Activated T-helper 17 cell treated with anti-CD3 and anti-CD28 coated beads, Interleukin-2, amount 50 U/mL, for 72 hours (primary cell): Measurements from ENCODE around the gene ST14. TPM values are rescaled to one million over a fixed set of nuclear protein-coding genes. Genes with fewer than 3 reads are reported as not detected.

Experiments used
- ATAC-seq: fragments of 150-1000 bp; cut with Tn5 transposase; replicated peaks from 2 replicates; pipeline ENCODE4 v1.10.0; 2021; ENCODE audit warnings: mild to moderate bottlenecking, moderate library complexity
- H3K27ac Mint-ChIP-seq: one replicate; pipeline ENCODE4 v1.8.0; 2022; ENCODE audit warnings: mixed read lengths
- H3K27me3 Mint-ChIP-seq: one replicate; pipeline ENCODE4 v1.8.0; 2022; ENCODE audit warnings: mixed read lengths
- H3K36me3 Mint-ChIP-seq: one replicate; pipeline ENCODE4 v1.8.0; 2022; ENCODE audit warnings: low read depth, mild to moderate bottlenecking, mixed read lengths
- H3K4me1 Mint-ChIP-seq: one replicate; pipeline ENCODE4 v1.8.0; 2022; ENCODE audit warnings: mixed read lengths
- H3K4me3 Mint-ChIP-seq: one replicate; pipeline ENCODE4 v1.8.0; 2022; ENCODE audit warnings: mild to moderate bottlenecking, mixed read lengths
- H3K9me3 Mint-ChIP-seq: one replicate; pipeline ENCODE4 v1.8.0; 2022; ENCODE audit warnings: mixed read lengths
- total RNA-seq, 2 donors: library from RNA; stranded (reverse); gene quantifications; one replicate each; pipeline ENCODE4 v1.2.3, GENCODE V29; 2022

Gene ST14
- total RNA-seq, 2 donors from 2014 or later, result 0.09 TPM; not detected in 1

DNA sequence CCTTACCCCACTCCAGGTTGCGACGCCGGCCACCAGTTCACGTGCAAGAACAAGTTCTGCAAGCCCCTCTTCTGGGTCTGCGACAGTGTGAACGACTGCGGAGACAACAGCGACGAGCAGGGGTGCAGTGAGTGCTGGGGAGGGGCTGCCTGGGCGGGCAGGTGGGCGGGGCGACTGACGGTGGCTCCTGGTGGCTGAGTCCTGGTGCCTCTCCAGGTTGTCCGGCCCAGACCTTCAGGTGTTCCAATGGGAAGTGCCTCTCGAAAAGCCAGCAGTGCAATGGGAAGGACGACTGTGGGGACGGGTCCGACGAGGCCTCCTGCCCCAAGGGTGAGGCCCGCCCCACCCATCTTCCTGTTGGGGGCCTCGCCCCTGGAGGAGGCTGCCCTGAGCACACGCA lies 38.7 kb downstream of the ST14 start:
- no peak for ATAC-seq
- H3K4me3 Mint-ChIP-seq, result no peak overlapping the region
- H3K27ac Mint-ChIP-seq, result no peak overlapping the region
- H3K4me1 Mint-ChIP-seq, result no peaks in the 10 kb centered on the region
- H3K36me3 Mint-ChIP-seq, result no peaks in the 10 kb centered on the region
- H3K27me3 Mint-ChIP-seq, result no peaks in the 10 kb centered on the region
- no peaks in the 10 kb centered on the region for H3K9me3 Mint-ChIP-seq

DNA sequence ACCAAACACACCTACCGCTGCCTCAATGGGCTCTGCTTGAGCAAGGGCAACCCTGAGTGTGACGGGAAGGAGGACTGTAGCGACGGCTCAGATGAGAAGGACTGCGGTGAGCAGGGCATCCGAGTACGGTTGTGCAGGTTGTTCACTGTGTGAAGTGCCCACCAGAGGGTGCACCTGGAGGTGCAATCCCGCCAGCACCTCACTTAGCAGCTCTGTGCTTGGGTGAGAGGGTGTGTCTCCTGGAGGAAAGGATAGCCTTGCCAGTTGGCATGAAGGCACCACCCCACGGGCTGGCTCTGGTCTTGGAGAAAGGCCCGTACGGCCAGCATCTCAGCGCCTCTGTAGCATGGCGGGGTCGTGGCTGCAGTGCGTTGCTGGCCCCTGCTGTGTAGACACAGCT lies 39.4 kb downstream of the ST14 start:
- Mint-ChIP-seq H3K27ac (no peak overlapping the region), H3K4me3 (no peak overlapping the region), H3K9me3 (no peaks in the 10 kb centered on the region), H3K27me3 (no peaks in the 10 kb centered on the region), H3K36me3 (no peaks in the 10 kb centered on the region), H3K4me1 (no peaks in the 10 kb centered on the region)
- ATAC-seq, result no peak

- no peaks in the 10 kb centered on the region for H3K36me3 Mint-ChIP-seq
Measured at GRCh38 chr11:130199792-130200191, 40.2 kb downstream of the ST14 start.

GRCh38 chr11:130201026-130201425 lies 41.4 kb downstream of the ST14 start:
- Mint-ChIP-seq H3K9me3 (no peaks in the 10 kb centered on the region), H3K27ac (no peak overlapping the region), H3K36me3 (no peaks in the 10 kb centered on the region), H3K4me1 (no peaks in the 10 kb centered on the region), H3K4me3 (no peak overlapping the region), H3K27me3 (no peaks in the 10 kb centered on the region)
- no peak for ATAC-seq

More at GRCh38 chr11:130199792-130200191, 40.2 kb downstream of the ST14 start:
- no peak overlapping the region for H3K4me3 Mint-ChIP-seq
- no peak overlapping the region for H3K27ac Mint-ChIP-seq
- no peaks in the 10 kb centered on the region for H3K4me1 Mint-ChIP-seq
- no peak for ATAC-seq
- no peaks in the 10 kb centered on the region for H3K9me3 Mint-ChIP-seq
- H3K27me3 Mint-ChIP-seq, result no peaks in the 10 kb centered on the region

- Mint-ChIP-seq H3K4me1 (no peaks in the 10 kb centered on the region), H3K27ac (no peak overlapping the region), H3K9me3 (no peaks in the 10 kb centered on the region), H3K4me3 (no peak overlapping the region), H3K36me3 (no peaks in the 10 kb centered on the region), H3K27me3 (no peaks in the 10 kb centered on the region)
- no peak for ATAC-seq
Measured at GRCh38 chr11:130202009-130202817, 42.6 kb downstream of the ST14 start.

DNA sequence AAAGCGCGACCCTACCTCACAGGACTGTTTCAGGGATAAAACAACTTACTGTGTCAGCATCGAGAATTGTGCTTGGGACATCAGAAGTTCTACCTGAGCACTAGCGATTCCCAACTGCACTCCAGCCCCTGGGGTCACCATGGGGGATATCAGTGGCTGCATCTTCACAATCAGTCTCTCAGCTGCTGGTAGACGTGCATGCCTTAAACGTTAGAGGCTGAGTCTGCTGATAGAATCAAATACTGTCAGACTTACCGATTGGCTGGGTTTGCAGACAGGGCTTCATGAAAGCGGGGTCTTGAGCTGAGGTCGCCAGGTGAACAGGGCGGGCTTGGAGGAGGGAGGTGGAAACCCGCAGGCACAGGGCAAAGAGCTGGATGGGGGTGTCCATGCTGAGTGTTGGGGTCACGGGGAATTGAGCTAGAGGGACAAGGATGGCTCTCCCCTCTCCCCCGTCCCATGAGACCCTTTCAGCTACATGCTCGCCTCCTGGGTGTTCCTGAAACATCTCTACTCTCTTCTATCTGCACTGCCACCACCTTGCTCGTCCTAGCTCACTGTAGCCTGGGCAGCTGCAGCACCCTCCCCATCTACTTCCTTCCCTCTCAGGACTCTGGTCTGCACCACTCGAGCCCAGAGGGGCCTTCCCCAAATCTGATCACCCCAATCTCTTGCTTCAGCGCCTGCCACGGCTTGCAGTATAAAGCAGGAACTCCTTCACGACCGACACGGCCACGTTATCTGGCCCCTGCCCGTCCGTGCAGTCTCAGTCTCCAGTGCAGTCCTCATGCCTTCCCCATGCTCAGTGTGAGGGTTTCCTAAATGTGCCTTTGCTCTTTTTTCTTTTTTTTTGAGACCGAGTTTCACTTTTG lies 43.5 kb downstream of the ST14 start:
- ATAC-seq, result no peak
- H3K9me3 Mint-ChIP-seq, result no peaks in the 10 kb centered on the region
- H3K36me3 Mint-ChIP-seq, result no peaks in the 10 kb centered on the region
- H3K4me1 Mint-ChIP-seq, result no peaks in the 10 kb centered on the region
- H3K27me3 Mint-ChIP-seq, result no peaks in the 10 kb centered on the region
- H3K4me3 Mint-ChIP-seq, result no peak overlapping the region
- H3K27ac Mint-ChIP-seq, result no peak overlapping the region

DNA sequence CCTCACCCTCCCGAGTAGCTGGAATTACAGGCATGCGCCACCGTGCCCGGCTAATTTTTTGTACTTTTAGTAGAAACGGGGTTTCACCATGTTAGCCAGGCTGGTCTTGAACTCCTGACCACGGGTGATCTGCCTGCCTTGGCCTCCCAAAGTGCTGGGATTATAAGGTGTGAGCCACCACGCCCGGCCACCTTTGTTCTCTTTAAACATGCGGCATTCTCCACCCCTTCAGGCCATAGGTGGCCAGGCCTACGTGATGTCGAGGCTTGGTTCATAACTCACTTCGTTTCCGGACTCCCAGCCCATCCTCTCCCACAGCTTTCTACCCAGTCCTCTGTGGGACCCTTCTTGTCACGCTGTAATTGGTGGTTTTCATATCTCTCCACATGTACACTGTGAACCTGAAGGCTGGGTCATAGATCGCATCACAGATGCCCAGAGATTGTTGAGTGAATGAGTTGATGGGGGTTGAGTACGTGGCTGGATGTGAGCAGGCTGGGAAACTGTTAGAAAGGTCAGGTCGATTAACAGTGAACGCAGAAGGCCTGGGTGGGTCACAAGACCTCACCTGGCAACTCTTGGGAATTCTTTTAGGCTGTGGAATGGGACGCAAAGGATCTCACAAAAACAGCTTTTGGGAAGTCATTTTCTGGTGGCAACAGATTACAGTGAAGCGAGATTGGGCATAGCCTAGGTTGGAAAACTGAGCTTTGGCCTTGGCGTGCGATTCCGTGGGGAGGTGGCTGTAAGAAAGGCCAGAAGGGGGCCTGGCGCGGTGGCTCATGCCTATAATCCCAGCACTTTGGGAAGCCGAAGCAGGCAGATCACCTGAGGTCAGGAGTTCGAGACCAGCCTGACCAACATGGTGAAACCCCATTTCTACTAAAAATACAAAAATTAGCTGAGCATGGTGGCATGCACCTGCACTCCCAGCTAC lies 44.5 kb downstream of the ST14 start:
- no peaks in the 10 kb centered on the region for H3K27me3 Mint-ChIP-seq
- no peak overlapping the region for H3K4me3 Mint-ChIP-seq
- H3K36me3 Mint-ChIP-seq, result no peaks in the 10 kb centered on the region
- H3K4me1 Mint-ChIP-seq, result no peaks in the 10 kb centered on the region
- H3K27ac Mint-ChIP-seq, result no peak overlapping the region
- ATAC-seq, result no peak
- no peaks in the 10 kb centered on the region for H3K9me3 Mint-ChIP-seq

GRCh38 chr11:130204703-130205095 lies 45.1 kb downstream of the ST14 start:
- Mint-ChIP-seq H3K27ac (no peak overlapping the region), H3K4me3 (no peak overlapping the region), H3K4me1 (no peaks in the 10 kb centered on the region), H3K36me3 (no peaks in the 10 kb centered on the region), H3K27me3 (no peaks in the 10 kb centered on the region), H3K9me3 (no peaks in the 10 kb centered on the region)
- ATAC-seq, result no peak

DNA sequence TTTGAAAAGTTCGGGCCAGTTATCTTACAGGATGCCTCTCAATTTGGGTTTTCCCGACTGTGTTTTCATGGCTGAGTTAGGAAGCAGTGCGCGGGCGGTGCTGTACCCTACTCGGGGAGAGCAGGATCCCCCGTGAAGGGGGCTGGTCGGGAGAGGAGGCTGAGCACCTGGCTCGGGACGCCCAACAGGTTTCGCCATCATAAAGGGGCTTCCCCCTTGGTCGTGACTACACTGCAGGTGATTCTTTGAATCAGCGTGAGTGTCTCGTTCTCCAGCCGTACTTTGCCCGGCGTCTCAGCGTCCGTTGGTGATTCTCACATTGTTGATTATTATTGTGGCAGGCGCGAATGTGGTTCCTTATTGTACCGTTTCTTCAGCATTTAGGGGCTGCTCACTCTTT lies 46.6 kb downstream of the ST14 start:
- Mint-ChIP-seq H3K27me3 (no peaks in the 10 kb centered on the region), H3K36me3 (no peaks in the 10 kb centered on the region)
- no peak for ATAC-seq

DNA sequence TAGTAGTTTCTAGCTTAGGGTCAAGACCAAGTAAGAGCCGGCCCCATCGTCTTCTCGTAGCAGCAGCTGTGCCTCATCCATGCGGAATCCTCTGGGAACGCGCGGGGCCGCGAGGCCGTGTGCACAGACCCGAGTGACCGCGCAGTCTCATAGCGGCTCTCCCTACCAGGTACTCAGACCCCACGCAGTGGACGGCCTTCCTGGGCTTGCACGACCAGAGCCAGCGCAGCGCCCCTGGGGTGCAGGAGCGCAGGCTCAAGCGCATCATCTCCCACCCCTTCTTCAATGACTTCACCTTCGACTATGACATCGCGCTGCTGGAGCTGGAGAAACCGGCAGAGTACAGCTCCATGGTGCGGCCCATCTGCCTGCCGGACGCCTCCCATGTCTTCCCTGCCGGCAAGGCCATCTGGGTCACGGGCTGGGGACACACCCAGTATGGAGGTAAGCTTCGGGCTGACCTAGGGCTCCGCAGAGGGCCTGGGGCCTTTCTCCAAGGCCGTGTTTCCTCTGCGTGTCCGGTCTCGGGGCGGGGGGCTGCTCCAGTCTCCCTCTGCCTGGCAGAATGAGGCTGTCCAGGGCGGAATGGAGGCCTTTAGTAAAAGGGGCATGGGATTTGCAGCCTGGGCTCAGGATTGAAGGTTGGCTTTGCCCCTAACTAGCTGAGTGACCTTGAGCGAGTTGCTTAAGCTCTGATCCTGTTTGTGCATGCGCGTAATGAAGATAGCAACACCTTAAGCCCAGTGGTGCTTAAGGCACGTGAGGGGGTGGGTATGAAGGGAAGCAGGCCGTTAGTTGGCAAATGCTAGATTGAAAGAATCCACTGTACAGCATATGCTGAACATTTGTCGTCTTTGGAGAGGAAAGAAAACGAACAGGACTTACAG lies 48.9 kb downstream of the ST14 start:
- Mint-ChIP-seq H3K4me3 (no peak overlapping the region), H3K27ac (no peak overlapping the region), H3K27me3 (no peaks in the 10 kb centered on the region), H3K4me1 (no peaks in the 10 kb centered on the region), H3K9me3 (no peaks in the 10 kb centered on the region), H3K36me3 (no peaks in the 10 kb centered on the region)
- no peak for ATAC-seq

More for the DNA sequence above, 46.6 kb downstream of the ST14 start:
- Mint-ChIP-seq H3K4me1 (no peaks in the 10 kb centered on the region), H3K27ac (no peak overlapping the region), H3K4me3 (no peak overlapping the region), H3K9me3 (no peaks in the 10 kb centered on the region)

DNA sequence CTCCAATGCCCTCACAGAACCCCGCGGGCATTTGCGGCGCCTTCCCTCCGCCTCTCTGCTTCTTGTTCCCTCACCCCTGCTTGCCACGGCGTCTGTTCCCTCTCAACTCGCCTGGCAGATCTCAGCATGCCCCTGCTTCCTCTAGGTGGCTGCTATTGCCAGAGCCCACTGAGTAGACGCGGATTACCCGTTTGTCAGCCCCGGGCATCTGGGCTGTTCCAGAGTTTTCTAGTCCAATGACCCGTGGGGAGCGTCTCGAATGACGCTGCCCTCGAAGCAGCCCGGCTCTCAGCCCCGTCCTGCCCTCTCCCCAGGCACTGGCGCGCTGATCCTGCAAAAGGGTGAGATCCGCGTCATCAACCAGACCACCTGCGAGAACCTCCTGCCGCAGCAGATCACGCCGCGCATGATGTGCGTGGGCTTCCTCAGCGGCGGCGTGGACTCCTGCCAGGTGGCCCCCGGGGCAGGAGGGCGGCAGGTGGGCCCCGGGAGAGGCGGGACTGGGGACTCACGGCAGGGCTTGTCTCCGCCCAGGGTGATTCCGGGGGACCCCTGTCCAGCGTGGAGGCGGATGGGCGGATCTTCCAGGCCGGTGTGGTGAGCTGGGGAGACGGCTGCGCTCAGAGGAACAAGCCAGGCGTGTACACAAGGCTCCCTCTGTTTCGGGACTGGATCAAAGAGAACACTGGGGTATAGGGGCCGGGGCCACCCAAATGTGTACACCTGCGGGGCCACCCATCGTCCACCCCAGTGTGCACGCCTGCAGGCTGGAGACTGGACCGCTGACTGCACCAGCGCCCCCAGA lies 49.7 kb downstream of the ST14 start:
- Mint-ChIP-seq H3K27ac (no peak overlapping the region), H3K27me3 (no peaks in the 10 kb centered on the region), H3K4me1 (no peaks in the 10 kb centered on the region), H3K9me3 (no peaks in the 10 kb centered on the region), H3K36me3 (no peaks in the 10 kb centered on the region), H3K4me3 (no peak overlapping the region)
- no peak for ATAC-seq

GRCh38 chr11:130209954-130210854 lies 50.6 kb downstream of the ST14 start:
- H3K4me3 Mint-ChIP-seq, result no peak overlapping the region
- H3K9me3 Mint-ChIP-seq, result no peaks in the 10 kb centered on the region
- H3K36me3 Mint-ChIP-seq, result no peaks in the 10 kb centered on the region
- no peaks in the 10 kb centered on the region for H3K4me1 Mint-ChIP-seq
- ATAC-seq, result no peak
- no peaks in the 10 kb centered on the region for H3K27me3 Mint-ChIP-seq
- H3K27ac Mint-ChIP-seq, result no peak overlapping the region
